Measurements from ENCODE around the gene PACSIN1. TPM values are rescaled to one million over a fixed set of nuclear protein-coding genes. Genes with fewer than 3 reads are reported as not detected.
"Not testable (repeated sequence)": the region's sequence is repeated elsewhere in the genome, so short reads cannot be mapped to it uniquely, and the experiment has no call there.

The PACSIN1 gene
- total RNA-seq, 1 donor from 2014 or later: 3.4 TPM

GRCh38 chr6:34478796-34479195 is 12.9 kb downstream of the PACSIN1 start:
- H3K36me3 Mint-ChIP-seq: no peaks in the 10 kb centered on the region
- TF ChIP-seq CTCF (conservative IDR thresholded peaks at IDR 0.05): no peak
- H3K27ac Mint-ChIP-seq: no peak overlapping the region
- H3K27me3 Mint-ChIP-seq: peaks cover 3% of the 10 kb centered on the region
- DNase-seq (ENCODE audit: extremely low spot score, unreplicated experiment): no peak
- peaks cover 5% of the 10 kb centered on the region for H3K9me3 Mint-ChIP-seq
- H3K4me1 Mint-ChIP-seq (ENCODE audit: unreplicated experiment): peaks cover 4% of the 10 kb centered on the region
- H3K4me3 Mint-ChIP-seq: no peak overlapping the region

GRCh38 chr6:34483781-34484180 is 17.9 kb downstream of the PACSIN1 start:
- not testable (repeated sequence) for H3K9me3 Mint-ChIP-seq; H3K27ac Mint-ChIP-seq; H3K4me3 Mint-ChIP-seq; H3K4me1 Mint-ChIP-seq (ENCODE audit: unreplicated experiment); H3K36me3 Mint-ChIP-seq; DNase-seq (ENCODE audit: extremely low spot score, unreplicated experiment); H3K27me3 Mint-ChIP-seq

GRCh38 chr6:34484391-34484790 is 18.5 kb downstream of the PACSIN1 start:
- Mint-ChIP-seq H3K27ac (peak overlapping the region; percentile 78), H3K4me1 (ENCODE audit: unreplicated experiment) (peaks cover 6% of the 10 kb centered on the region), H3K27me3 (no peaks in the 10 kb centered on the region), H3K36me3 (no peaks in the 10 kb centered on the region), H3K4me3 (no peak overlapping the region), H3K9me3 (no peaks in the 10 kb centered on the region)
- no peak for TF ChIP-seq CTCF (conservative IDR thresholded peaks at IDR 0.05)
- DNase-seq (ENCODE audit: extremely low spot score, unreplicated experiment): no peak

- Mint-ChIP-seq H3K27ac (peak overlapping the region; percentile 78), H3K4me3 (no peak overlapping the region), H3K36me3 (no peaks in the 10 kb centered on the region), H3K9me3 (no peaks in the 10 kb centered on the region), H3K27me3 (no peaks in the 10 kb centered on the region), H3K4me1 (ENCODE audit: unreplicated experiment) (peaks cover 6% of the 10 kb centered on the region)
- no peak for DNase-seq (ENCODE audit: extremely low spot score, unreplicated experiment)
- no peak for TF ChIP-seq CTCF (conservative IDR thresholded peaks at IDR 0.05)
Observed at GRCh38 chr6:34484899-34485298, 19.0 kb downstream of the PACSIN1 start.

- Mint-ChIP-seq H3K27ac (peak overlapping the region; percentile 78), H3K27me3 (no peaks in the 10 kb centered on the region), H3K4me3 (no peak overlapping the region), H3K4me1 (ENCODE audit: unreplicated experiment) (peaks cover 6% of the 10 kb centered on the region), H3K36me3 (no peaks in the 10 kb centered on the region), H3K9me3 (no peaks in the 10 kb centered on the region)
- DNase-seq (ENCODE audit: extremely low spot score, unreplicated experiment): no peak
- no peak for TF ChIP-seq CTCF (conservative IDR thresholded peaks at IDR 0.05)
Observed at GRCh38 chr6:34485321-34486060, 19.6 kb downstream of the PACSIN1 start.

GRCh38 chr6:34486106-34486740 is 20.3 kb downstream of the PACSIN1 start:
- TF ChIP-seq CTCF (conservative IDR thresholded peaks at IDR 0.05): no peak
- H3K4me1 Mint-ChIP-seq (ENCODE audit: unreplicated experiment): peaks cover 11% of the 10 kb centered on the region
- H3K9me3 Mint-ChIP-seq: no peaks in the 10 kb centered on the region
- no peaks in the 10 kb centered on the region for H3K36me3 Mint-ChIP-seq
- H3K4me3 Mint-ChIP-seq: no peak overlapping the region
- no peak overlapping the region for H3K27ac Mint-ChIP-seq
- no peaks in the 10 kb centered on the region for H3K27me3 Mint-ChIP-seq
- DNase-seq (ENCODE audit: extremely low spot score, unreplicated experiment): no peak

- H3K4me1 Mint-ChIP-seq (ENCODE audit: unreplicated experiment): peaks cover 11% of the 10 kb centered on the region
- not testable (repeated sequence) for H3K36me3 Mint-ChIP-seq; H3K4me3 Mint-ChIP-seq; H3K27ac Mint-ChIP-seq; H3K27me3 Mint-ChIP-seq; H3K9me3 Mint-ChIP-seq; DNase-seq (ENCODE audit: extremely low spot score, unreplicated experiment)
Observed at GRCh38 chr6:34486886-34487285, 21.0 kb downstream of the PACSIN1 start.
